HL-60 (cell line): ENCODE results near the gene PLP1.

Experiments
- GABPA ChIP-seq: IDR thresholded peaks from 2 replicates; pipeline ENCODE4 v1.6.1; 2012; ENCODE audit warnings: low read depth
- POLR2AphosphoS5 ChIP-seq: IDR thresholded peaks from 2 replicates; pipeline ENCODE4 v1.6.1; 2012; ENCODE audit warnings: low read depth
- SPI1 ChIP-seq: IDR thresholded peaks from 2 replicates; pipeline ENCODE4 v1.6.1; 2012; ENCODE audit warnings: low read depth, mild to moderate bottlenecking, borderline replicate concordance
- TF ChIP-seq, protein P1 (sequence below): IDR thresholded peaks from one replicate; pipeline ENCODE4 v1.5.1; 2011; ENCODE audit warnings: low read length, control low read depth, inconsistent platforms; ENCODE audit not compliant: insufficient read depth

DNA sequence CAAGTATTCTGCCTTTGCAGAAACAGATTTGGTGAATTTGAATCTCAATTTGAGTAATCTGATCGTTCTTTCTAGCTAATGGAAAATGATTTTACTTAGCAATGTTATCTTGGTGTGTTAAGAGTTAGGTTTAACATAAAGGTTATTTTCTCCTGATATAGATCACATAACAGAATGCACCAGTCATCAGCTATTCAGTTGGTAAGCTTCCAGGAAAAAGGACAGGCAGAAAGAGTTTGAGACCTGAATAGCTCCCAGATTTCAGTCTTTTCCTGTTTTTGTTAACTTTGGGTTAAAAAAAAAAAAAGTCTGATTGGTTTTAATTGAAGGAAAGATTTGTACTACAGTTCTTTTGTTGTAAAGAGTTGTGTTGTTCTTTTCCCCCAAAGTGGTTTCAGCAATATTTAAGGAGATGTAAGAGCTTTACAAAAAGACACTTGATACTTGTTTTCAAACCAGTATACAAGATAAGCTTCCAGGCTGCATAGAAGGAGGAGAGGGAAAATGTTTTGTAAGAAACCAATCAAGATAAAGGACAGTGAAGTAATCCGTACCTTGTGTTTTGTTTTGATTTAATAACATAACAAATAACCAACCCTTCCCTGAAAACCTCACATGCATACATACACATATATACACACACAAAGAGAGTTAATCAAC, 15.3 kb downstream of the PLP1 start:
- TF ChIP-seq POLR2AphosphoS5 (no peak), SPI1 (no peak), GABPA (no peak)
- TF ChIP-seq, protein P1, sequence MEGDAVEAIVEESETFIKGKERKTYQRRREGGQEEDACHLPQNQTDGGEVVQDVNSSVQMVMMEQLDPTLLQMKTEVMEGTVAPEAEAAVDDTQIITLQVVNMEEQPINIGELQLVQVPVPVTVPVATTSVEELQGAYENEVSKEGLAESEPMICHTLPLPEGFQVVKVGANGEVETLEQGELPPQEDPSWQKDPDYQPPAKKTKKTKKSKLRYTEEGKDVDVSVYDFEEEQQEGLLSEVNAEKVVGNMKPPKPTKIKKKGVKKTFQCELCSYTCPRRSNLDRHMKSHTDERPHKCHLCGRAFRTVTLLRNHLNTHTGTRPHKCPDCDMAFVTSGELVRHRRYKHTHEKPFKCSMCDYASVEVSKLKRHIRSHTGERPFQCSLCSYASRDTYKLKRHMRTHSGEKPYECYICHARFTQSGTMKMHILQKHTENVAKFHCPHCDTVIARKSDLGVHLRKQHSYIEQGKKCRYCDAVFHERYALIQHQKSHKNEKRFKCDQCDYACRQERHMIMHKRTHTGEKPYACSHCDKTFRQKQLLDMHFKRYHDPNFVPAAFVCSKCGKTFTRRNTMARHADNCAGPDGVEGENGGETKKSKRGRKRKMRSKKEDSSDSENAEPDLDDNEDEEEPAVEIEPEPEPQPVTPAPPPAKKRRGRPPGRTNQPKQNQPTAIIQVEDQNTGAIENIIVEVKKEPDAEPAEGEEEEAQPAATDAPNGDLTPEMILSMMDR: no peak
